CD4-positive, alpha-beta T cell treated with Interleukin-10 for 1 hour (primary cell): ENCODE data around the gene STXBP2.

Experiments used
- DNase-seq: peaks from one replicate; pipeline ENCODE4 v3.0.0-alpha.2; 2020

STXBP2 gene

DNA sequence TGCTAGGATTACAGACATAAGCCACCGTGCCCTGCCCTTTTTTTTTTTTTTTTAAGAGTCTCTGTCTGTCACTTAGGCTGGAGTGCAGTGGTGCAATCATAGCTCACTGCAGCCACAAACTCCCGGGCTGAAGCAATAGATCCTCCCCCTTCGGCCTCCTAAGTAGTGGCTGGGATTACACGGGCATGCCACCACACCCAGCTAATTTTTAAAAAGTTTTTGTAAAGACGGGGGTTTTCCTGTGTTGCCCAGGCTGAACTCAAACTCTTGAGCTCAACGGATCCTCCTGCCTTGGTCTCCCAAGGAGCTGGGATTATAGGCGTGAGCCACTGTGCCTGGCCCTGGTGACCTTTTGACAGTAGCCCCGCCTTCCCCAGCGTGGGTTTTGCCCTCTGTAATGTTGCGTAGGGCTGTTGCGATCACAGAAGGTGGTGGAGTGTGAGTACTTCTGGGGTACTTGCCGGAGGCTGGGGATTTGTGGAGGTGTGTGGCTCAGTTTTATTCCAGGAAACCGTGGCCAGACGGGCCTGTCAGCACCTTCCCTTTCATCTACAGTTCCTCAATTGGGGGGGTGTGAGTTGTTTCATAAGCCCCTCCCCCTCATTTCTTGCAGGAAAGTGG, 20.3 kb downstream of the STXBP2 start:
- DNase-seq: peak; percentile 23

DNA sequence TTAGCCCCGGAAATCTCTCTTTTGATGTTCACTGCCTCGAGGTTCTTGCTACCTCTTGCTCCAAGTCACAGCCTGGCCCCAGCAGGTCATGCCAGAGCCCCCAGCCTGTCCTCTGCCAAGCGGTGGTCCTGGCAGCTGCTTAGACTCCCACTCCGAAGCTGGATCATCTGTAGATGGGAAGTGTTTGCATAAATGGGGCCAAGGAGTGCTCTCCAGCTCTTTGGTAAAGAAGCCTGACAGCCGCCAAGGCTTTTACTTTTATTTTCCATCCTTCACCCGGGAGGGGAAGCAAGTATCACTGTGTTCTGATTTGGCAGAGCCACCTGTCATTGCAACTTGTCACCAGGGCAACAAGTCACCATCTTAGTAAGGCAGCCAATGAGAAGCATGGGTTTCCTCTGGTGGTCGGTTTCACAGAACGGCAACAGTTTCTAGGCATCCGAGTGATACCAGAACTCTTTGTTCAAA, 21.3 kb downstream of the STXBP2 start:
- DNase-seq: peak; percentile 67

GRCh38 chr19:7661744-7662538, 25.0 kb downstream of the STXBP2 start:
- no peak for DNase-seq

DNA sequence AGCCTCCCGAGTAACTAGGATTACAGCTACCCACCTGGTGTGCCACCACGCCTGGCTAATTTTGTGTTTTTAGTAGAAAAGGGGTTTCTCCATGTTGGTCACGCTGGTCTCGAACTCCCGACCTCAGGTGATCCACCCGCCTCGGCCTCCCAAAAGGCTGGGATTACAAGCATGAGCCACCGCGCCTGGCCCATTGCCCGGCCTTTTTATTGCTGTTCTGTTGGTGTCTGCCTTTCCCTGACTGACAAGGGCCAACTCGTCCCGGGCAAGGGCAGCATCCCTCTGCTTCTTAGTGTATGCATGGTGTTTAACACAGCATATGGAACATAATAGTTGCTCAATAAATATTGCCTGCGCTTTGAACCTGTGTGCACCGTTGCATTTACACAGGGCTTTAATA, 25.7 kb downstream of the STXBP2 start:
- DNase-seq: no peak

DNA sequence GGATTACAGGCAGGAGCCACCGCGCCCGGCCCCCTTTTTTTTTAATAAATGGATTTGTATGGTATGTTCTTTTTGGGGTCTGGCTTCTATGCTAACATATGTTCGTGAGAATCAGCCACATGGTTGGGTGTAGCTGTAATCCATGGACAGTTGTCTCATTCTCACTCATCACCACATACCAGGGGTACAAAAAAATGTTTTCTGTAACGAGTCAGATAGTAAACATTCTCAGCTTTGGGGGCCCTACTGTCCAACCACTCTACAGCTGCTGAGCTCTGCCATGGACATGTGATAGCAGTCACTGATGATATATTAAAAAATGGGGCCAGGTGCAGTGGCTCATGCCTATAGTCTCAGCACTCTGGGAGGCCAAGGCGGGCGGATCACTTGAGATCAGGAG, 26.8 kb downstream of the STXBP2 start:
- DNase-seq: no peak

DNA sequence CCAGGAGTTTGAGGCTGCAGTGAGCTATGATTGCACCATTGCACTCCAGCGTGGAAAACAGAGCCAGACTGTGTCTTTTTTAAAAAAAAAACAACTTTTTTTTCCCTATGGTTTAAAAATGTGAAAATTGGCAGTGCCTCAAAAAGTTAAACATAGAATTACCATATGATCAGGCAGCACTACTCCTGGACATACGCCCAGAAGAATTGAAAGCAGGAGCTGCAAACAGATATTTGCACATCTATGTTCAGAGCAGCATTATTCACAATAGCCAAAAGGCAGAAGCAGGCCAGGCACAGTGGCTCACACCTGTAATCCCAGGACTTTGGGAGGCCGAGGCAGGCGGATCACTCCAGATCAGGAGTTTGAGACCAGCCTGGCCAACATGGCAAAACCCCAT, 28.2 kb downstream of the STXBP2 start:
- DNase-seq: no peak

GRCh38 chr19:7668842-7669241, 31.9 kb downstream of the STXBP2 start, which contains the start of gene RETN:
Gene RETN (plus strand): TSS chr19:7669049. CDS start chr19:7669327, 278 bp downstream.
- no peak for DNase-seq

DNA sequence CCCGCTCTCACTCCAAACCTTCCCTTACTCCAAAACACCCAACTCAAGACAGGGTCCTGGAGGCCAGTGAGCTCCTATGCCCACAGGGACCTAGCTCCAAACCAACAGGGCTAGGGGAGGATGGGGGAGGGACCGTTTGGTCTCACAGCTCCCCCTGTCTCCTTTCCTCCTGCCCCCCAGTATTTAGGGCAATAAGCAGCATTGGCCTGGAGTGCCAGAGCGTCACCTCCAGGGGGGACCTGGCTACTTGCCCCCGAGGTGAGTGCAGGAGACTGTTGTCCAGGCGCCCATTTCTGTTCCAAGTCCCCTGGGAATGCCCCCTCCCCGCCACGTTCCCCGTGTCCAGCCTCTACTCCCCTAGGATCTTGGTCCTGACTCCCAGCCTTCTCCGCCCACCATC, 32.7 kb downstream of the STXBP2 start:
- no peak for DNase-seq

DNA sequence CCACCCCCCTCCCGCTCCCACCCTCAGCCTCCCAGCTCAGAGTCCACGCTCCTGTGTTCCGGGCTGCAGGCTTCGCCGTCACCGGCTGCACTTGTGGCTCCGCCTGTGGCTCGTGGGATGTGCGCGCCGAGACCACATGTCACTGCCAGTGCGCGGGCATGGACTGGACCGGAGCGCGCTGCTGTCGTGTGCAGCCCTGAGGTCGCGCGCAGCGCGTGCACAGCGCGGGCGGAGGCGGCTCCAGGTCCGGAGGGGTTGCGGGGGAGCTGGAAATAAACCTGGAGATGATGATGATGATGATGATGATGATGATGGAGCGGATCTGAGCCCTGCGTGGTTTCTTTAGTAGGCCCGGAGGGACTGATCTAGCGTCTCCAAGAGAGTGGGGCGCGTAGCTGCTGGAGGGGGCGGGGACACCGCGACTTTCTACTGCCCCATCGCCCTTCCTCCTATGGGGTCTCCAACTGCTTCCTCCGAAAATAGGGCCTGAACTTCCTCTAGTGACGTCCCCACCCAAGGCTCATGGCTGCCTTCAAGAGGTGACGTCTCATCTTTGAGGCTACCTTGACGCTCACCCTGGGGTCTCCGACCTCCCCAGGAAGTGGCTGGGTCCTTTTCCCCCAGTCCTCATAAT, 33.4 kb downstream of the STXBP2 start:
- DNase-seq: peak; percentile 30

- no peak for DNase-seq
These were observed 33.9 kb downstream of the STXBP2 start for GRCh38 chr19:7670790-7671189.

DNA sequence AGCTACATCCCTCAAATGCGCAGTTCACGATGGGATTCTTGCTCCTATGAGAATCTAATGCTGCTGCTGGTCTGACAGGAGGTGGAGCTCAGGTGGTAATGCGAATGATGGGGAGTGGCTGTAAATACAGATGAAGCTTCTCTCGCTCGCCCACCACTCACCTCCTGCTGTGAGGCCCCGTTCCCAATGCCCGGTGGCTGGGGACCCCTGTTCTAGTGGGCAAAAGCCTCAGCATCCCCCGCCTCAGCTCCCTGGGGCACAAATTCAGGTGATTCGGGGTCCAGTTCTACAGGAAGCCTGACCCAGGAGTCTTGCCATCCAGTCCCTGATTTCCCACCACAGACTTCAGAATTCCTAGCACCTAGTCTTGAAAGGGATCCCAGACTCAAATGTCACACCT, 35.6 kb downstream of the STXBP2 start:
- no peak for DNase-seq

DNA sequence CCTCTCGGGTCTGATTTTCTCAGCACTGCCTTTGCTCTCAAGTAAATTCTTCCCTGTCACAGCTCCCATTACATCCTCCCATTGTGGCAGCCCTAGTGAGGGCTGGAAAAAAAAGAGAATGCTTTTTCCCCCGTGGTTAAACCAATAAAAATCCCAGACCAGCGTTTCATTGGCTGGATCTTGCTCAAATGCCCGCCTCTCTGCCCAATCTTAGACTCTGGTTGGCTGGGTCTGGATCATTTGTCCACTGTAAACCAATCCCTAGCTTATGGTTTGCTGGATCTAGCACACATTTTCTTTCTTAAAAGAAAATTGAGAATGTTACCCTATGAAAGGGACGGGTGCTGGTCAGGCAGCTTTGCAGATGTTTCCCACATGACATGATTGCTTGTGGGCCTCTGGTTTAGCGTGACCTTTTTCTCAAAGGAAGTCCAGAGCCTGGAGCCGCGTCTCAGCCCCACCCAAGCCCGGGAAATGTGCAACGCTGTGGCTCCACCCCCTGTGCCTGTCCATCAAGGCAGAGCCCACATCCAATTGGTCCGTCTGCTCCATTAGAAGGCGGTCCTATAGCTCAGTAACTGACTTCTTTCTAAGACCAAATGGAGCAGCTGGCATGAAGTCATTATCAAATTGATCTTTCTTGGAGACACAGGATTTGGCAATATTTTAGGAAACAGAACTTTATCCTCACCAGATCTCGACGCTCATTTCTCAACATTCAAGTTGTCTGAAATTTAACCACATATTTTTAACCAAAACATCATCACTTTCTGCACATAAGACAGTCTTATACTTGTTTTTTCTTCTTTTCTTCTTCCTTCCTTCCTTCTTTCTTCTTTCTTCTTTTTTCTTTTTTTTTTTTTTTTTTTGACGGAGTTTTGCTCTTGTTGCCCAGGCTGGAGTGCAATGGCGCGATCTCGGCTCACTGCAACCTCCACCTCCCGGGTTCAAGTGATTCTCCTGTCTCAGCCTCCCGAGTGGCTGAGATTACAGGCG, 37.4 kb downstream of the STXBP2 start:
- peak; percentile 45 for DNase-seq

- no peak for DNase-seq
These were observed 39.5 kb downstream of the STXBP2 start for GRCh38 chr19:7676376-7676775.

GRCh38 chr19:7676854-7677253, 39.9 kb downstream of the STXBP2 start, which contains the start of gene MCEMP1:
Gene MCEMP1 (plus strand): TSS chr19:7677090. CDS start chr19:7677121, 31 bp downstream.
- no peak for DNase-seq

GRCh38 chr19:7677669-7678311, 40.9 kb downstream of the STXBP2 start:
- no peak for DNase-seq

- DNase-seq: peak; percentile 80
These were observed 42.3 kb downstream of the STXBP2 start for GRCh38 chr19:7678971-7679751.

DNA sequence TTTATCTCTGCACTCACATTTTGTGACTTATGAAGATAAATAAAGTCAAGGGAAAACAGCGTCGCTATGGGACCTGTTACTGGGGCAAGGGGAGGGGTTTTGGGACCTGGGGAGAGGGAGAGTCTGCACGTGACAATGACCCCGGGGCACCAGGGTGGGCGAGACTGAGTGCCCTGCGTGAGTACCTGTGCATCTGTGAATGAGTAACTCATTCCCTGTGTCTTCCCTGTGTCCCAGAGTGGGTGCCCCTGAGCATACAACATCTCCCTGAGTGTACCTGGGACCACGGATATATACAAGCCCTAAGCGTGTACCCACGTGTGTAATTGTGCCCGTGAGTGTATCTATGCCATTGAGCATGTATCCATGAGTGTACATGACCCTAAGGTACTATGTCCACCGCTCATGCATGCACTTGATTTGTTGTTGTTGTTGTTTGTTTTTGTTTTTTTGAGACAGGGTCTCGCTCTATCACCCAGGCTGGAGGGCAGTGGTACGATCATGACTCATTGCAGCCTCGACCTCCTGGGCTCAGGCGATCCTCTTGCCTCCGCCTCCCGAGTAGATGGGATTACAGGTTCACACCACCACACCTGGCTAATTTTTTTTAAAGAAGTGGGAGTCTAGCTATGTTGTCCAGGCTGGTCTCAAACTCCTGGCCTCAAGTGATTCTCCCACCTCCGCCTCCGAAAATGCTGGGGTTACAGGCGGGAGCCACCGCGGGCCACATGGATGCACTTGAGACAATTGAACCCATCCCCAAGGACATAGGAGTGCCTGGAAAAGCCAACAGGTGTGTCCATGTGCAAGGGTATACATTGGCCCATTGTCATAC, 43.1 kb downstream of the STXBP2 start:
- DNase-seq: no peak

- peak; percentile 90 for DNase-seq
These were observed 43.9 kb downstream of the STXBP2 start, which contains the start of gene TRAPPC5 for GRCh38 chr19:7680606-7681339. Gene TRAPPC5 (plus strand): TSS chr19:7680833. CDS start chr19:7682254, 1,421 bp downstream.
